Measurements from ENCODE around the gene ATG14. TPM values are rescaled to one million over a fixed set of nuclear protein-coding genes. Genes with fewer than 3 reads are reported as not detected.

The ATG14 gene
- total and polyA plus RNA-seq, 7 donors: 4.3 to 15.1 (median 7.9) TPM

DNA sequence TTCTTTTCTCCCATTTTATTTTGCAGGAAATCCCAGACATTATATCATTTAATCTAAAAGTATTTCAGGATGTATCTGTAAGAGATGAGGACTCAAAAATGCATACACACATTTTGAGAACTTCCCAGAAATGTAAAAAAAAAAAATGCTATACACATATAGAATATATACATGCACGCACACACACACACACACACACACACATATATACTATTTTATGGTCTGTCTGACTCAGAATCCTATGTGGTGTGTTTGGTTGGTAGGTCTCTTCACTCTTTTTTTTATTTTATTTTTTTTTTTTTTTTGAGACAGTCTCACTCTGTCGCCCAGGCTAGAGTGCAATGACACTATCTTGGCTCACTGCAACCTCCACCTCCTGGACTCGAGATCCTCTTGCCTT lies 74.9 kb downstream of the ATG14 start:
- H3K27ac ChIP-seq: no peak overlapping the region
- TF ChIP-seq, protein P1, sequence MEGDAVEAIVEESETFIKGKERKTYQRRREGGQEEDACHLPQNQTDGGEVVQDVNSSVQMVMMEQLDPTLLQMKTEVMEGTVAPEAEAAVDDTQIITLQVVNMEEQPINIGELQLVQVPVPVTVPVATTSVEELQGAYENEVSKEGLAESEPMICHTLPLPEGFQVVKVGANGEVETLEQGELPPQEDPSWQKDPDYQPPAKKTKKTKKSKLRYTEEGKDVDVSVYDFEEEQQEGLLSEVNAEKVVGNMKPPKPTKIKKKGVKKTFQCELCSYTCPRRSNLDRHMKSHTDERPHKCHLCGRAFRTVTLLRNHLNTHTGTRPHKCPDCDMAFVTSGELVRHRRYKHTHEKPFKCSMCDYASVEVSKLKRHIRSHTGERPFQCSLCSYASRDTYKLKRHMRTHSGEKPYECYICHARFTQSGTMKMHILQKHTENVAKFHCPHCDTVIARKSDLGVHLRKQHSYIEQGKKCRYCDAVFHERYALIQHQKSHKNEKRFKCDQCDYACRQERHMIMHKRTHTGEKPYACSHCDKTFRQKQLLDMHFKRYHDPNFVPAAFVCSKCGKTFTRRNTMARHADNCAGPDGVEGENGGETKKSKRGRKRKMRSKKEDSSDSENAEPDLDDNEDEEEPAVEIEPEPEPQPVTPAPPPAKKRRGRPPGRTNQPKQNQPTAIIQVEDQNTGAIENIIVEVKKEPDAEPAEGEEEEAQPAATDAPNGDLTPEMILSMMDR (IDR thresholded peaks at IDR 0.05): no peak
- no peaks in the 10 kb centered on the region for H3K9me3 ChIP-seq
- WGBS, 3 donors: 84 to 89% (median 86%) methylated on average over 3 of the region's 3 CpGs
- DNase-seq: no peak
- intact Hi-C loops (cut with DNase I): no loop called here
- H3K36me3 ChIP-seq (ENCODE audit: insufficient read depth in 1 of 2, low read depth in 1 of 2): no peaks in the 10 kb centered on the region
- ATAC-seq: no peak
- no peak overlapping the region for H3K4me3 ChIP-seq
- H3K27me3 ChIP-seq (ENCODE audit: insufficient read depth in 3 of 3, low read length in 2 of 3): no peaks in the 10 kb centered on the region
- H3K4me1 ChIP-seq: peaks cover 62% of the 10 kb centered on the region

DNA sequence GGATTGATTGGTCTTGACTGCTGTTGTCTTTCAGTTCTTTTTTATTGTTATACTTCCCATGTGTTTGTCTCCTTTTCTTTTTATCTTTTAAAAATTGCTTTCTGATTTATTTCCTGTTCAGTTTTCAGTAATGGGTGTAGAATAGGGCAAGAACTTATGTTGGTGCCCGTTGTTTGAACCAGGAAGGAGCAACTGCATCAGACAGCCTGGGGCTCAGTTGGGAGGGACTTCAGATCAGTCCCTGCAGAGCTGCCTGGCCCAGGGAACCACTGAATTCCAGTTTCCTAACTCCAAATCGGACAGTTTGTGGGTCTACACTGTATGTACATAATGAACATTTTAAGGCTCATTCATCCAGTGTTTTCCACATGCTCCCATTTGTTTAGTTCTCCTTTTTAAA lies 75.5 kb downstream of the ATG14 start:
- intact Hi-C loops (cut with DNase I): no loop called here
- Histone ChIP-seq H3K9me3 (no peaks in the 10 kb centered on the region), H3K27ac (no peak overlapping the region), H3K27me3 (ENCODE audit: insufficient read depth in 3 of 3, low read length in 2 of 3) (no peaks in the 10 kb centered on the region), H3K36me3 (ENCODE audit: insufficient read depth in 1 of 2, low read depth in 1 of 2) (no peaks in the 10 kb centered on the region), H3K4me3 (no peak overlapping the region), H3K4me1 (peaks cover 58% of the 10 kb centered on the region)
- TF ChIP-seq, protein P1 (IDR thresholded peaks at IDR 0.05): no peak
- ATAC-seq (no peak), DNase-seq (no peak)
- 45 to 58% (median 57%) methylated on average over 2 of the region's 2 CpGs for WGBS, 3 donors

DNA sequence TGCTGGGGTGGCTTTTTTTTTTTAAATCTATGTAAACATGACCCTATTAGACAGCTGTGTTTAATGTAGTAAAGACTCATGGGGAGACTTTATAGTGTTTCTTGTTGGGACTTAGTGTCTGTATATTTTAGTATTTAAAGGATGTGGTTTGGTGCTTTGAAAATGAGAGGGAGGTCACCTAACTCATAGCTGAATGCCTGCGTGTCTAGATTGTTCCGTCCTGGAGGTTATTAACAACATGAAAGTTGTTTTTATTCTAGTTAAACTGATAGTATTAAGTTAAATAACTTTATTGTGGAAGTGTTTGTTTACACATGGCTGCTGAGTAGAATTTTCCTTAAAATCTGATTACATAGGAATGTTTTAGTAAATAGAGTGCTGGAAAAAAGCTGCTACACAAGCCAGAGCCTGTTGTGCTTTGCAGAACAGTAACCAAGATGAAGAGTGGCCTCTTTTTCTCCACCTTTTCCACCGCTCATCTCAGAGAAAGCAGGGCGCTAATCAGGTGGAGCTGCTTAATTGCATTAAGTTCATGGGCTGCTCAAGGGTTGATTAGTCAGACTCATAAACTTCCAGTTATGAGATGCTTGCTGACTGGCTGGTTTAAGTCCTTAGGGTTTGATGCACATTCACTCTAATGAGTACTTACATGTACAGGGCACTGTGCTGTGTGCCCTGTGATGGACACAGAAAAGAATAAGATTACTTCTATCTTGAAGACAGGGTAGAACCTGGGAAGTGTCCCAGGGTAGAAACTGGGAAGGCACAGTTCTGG lies 77.7 kb downstream of the ATG14 start:
- peaks cover 59% of the 10 kb centered on the region for H3K4me1 ChIP-seq
- ATAC-seq (peak in 1 of 4 donors; percentile 56), DNase-seq (no peak)
- TF ChIP-seq, protein P1 (IDR thresholded peaks at IDR 0.05): no peak
- H3K4me3 ChIP-seq: no peak overlapping the region
- H3K27ac ChIP-seq: no peak overlapping the region
- H3K27me3 ChIP-seq (ENCODE audit: insufficient read depth in 3 of 3, low read length in 2 of 3): no peaks in the 10 kb centered on the region
- H3K36me3 ChIP-seq (ENCODE audit: insufficient read depth in 1 of 2, low read depth in 1 of 2): no peaks in the 10 kb centered on the region
- WGBS, 3 donors: 84 to 92% (median 85%) methylated on average over 4 of the region's 4 CpGs
- H3K9me3 ChIP-seq: no peaks in the 10 kb centered on the region
- intact Hi-C loops (cut with DNase I): no loop called here

DNA sequence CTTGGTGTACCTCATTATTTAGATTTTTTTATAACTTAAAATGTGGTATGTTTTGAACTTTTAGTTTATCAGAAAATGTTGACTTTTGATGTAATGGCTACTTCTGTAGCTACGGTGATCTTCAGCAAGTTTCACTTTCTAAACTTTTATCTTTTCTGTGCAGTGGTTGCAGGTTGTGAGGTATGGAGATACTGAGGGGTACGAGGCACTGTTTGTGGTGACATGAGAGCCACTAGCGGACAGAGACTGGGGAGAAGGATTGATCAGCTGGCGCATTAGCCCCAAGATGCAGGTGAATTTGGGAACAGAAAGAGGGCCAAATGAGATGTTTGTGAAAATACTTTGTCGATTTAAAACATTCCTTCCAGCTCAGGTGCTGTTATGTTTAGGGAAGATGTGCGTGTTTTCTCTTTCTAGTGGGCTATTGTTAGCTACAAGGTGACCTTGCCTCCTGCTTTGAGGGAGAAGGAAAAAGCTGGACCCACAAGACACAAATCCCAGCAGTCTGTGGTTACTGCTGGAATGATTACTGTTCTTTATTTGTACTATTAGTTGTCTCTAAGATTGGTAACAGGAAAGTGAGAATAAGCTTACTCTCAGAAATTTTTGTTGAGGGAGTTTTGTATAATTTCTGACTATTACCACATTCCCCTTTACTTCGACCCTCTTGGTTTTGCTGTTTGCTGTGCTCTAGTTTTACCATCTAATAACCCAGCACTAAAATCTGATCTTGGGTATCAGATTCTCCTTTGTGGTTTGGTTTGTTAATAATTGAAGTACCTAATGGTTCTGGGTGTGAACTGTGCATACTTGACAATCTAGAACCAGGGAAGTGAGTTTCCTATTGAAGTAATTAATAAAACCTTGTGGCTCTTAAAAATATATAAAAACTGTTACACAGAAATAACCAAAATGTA lies 78.7 kb downstream of the ATG14 start:
- H3K27ac ChIP-seq: peak overlapping the region; percentile 1
- ATAC-seq: no peak
- no peaks in the 10 kb centered on the region for H3K27me3 ChIP-seq (ENCODE audit: insufficient read depth in 3 of 3, low read length in 2 of 3)
- peaks cover 58% of the 10 kb centered on the region for H3K4me1 ChIP-seq
- H3K4me3 ChIP-seq: no peak overlapping the region
- intact Hi-C loops (cut with DNase I): no loop called here
- no peaks in the 10 kb centered on the region for H3K36me3 ChIP-seq (ENCODE audit: insufficient read depth in 1 of 2, low read depth in 1 of 2)
- DNase-seq: no peak
- no peaks in the 10 kb centered on the region for H3K9me3 ChIP-seq
- TF ChIP-seq, protein P1 (IDR thresholded peaks at IDR 0.05): no peak
- 66 to 80% (median 70%) methylated on average over 7 of the region's 7 CpGs for WGBS, 3 donors

Measured in psoas muscle (tissue), 8 donors.